OCI-LY7 (cell line): ENCODE data around the gene ELAVL4. TPM values are rescaled to one million over a fixed set of nuclear protein-coding genes. Genes with fewer than 3 reads are reported as not detected.

Experiments used
- BruUV-seq: library from RNA; stranded (reverse); fragments of 400-500 nt; replicated peaks from 2 replicates; lab custom pipeline; 2021; lab: Mats Ljungman, UMichigan
- CTCF ChIA-PET: fragments of 300-600 bp; sonication (Branson Sonifier 250); formaldehyde crosslinking; loops from one replicate; lab custom pipeline; 2022; ENCODE audit warnings: antibody characterized with exemption; ENCODE audit not compliant: unreplicated experiment; lab: Charles Lee
- POLR2A ChIA-PET: fragments of 300-600 bp; sonication (Branson Sonifier 250); formaldehyde crosslinking; loops from one replicate; lab custom pipeline; 2022; ENCODE audit warnings: antibody characterized with exemption; lab: Charles Lee
- DNase-seq: peaks from one replicate; pipeline ENCODE4 v3.0.0-alpha.2; 2015; ENCODE audit warnings: low spot score
- H2AFZ ChIP-seq: fragments of 200-600 bp; sonication (generic), shearing (Covaris generic); 2 replicates; pipeline ENCODE4 v1.6.1; 2014; ENCODE audit warnings: mild to moderate bottlenecking, antibody characterized with exemption, low read length, moderate library complexity
- H3K27ac ChIP-seq: fragments of 200-600 bp; sonication (generic); 2 replicates; pipeline ENCODE4 v1.5.1; 2014; ENCODE audit warnings: mixed run types, low read depth, mild to moderate bottlenecking, moderate library complexity, low read length, inconsistent platforms; ENCODE audit not compliant: poor library complexity, severe bottlenecking
- H3K36me3 ChIP-seq: fragments of 200-600 bp; sonication (generic); 2 replicates; pipeline ENCODE4 v1.6.1; 2014; ENCODE audit warnings: mild to moderate bottlenecking, antibody characterized with exemption, low read length, moderate library complexity, mixed read lengths; ENCODE audit not compliant: insufficient read depth
- H3K4me1 ChIP-seq: fragments of 200-600 bp; sonication (generic); 2 replicates; pipeline ENCODE4 v1.5.1; 2014; ENCODE audit warnings: mild to moderate bottlenecking, low read length; ENCODE audit not compliant: insufficient read depth, poor library complexity, severe bottlenecking
- H3K4me2 ChIP-seq: fragments of 200-600 bp; sonication (generic); 2 replicates; pipeline ENCODE4 v1.6.1; 2014; ENCODE audit warnings: mild to moderate bottlenecking, low read length
- H3K4me3 ChIP-seq: fragments of 200-600 bp; sonication (generic); 2 replicates; pipeline ENCODE4 v1.5.1; 2014; ENCODE audit warnings: mild to moderate bottlenecking, low read depth, low read length; ENCODE audit not compliant: poor library complexity, severe bottlenecking
- H3K79me2 ChIP-seq: fragments of 200-600 bp; sonication (generic); 2 replicates; pipeline ENCODE4 v1.6.1; 2016; ENCODE audit warnings: low read depth, mild to moderate bottlenecking, low read length, moderate library complexity, mixed read lengths; ENCODE audit not compliant: insufficient read depth
- H3K9me2 ChIP-seq: fragments of 200-600 bp; sonication (generic); 2 replicates; pipeline ENCODE4 v1.6.1; 2016; ENCODE audit warnings: mild to moderate bottlenecking, low read length, mixed read lengths; ENCODE audit not compliant: insufficient read depth
- H3K9me3 ChIP-seq: fragments of 200-600 bp; sonication (generic); 2 replicates; pipeline ENCODE4 v1.6.1; 2014; ENCODE audit warnings: mild to moderate bottlenecking, mixed run types, low read length, mixed read lengths
- H4K20me1 ChIP-seq: fragments of 200-600 bp; sonication (generic); 2 replicates; pipeline ENCODE4 v1.6.1; 2014; ENCODE audit warnings: mild to moderate bottlenecking, antibody characterized with exemption, low read length, moderate library complexity, mixed read lengths; ENCODE audit not compliant: insufficient read depth
- CTCF ChIP-seq: fragments of 200-600 bp; sonication (generic); conservative IDR thresholded peaks from 2 replicates; pipeline ENCODE4 v1.5.1; 2014; ENCODE audit warnings: mild to moderate bottlenecking, antibody characterized with exemption, low read length, moderate library complexity, mixed read lengths
- EZH2phosphoT487 ChIP-seq: fragments of 200-600 bp; sonication (generic); IDR thresholded peaks from 2 replicates; pipeline ENCODE4 v1.6.1; 2018; ENCODE audit warnings: low read depth, borderline replicate concordance, mild to moderate bottlenecking, mixed run types, antibody characterized with exemption, low read length, moderate library complexity, mixed read lengths
- intact Hi-C: fragments of 100-400 bp; cut with micrococcal nuclease; formaldehyde crosslinking; loops from one replicate; pipeline ENCODE4 v1.10.0; 2022; ENCODE audit not compliant: unreplicated experiment
- total RNA-seq, 2 experiments: library from RNA; depleted of rRNA in 1 of 2; stranded (reverse); fragments of >200 nt in 1 of 2; shearing (Covaris generic) in 1 of 2; gene quantifications; 2 replicates each; pipeline ENCODE4 v1.2.3, GENCODE V29; 2014 to 2022

The ELAVL4 gene
- total RNA-seq, 2 experiments from 2014 or later, result not detected

- intact Hi-C loops, result no loop called here
- CTCF ChIA-PET, result no interaction called here
- no peaks in the 10 kb centered on the region for H3K4me1 ChIP-seq
- H2AFZ ChIP-seq, result no peak overlapping the region
- no peaks in the 10 kb centered on the region for H3K9me2 ChIP-seq
- POLR2A ChIA-PET, result no interaction called here
- H3K9me3 ChIP-seq, result no peaks in the 10 kb centered on the region
- no peaks in the 10 kb centered on the region for H4K20me1 ChIP-seq
- no peaks in the 10 kb centered on the region for H3K79me2 ChIP-seq
- H3K27ac ChIP-seq, result no peak overlapping the region
- no peak for DNase-seq
- no peaks in the 10 kb centered on the region for H3K36me3 ChIP-seq
- no peak for TF ChIP-seq CTCF
- TF ChIP-seq EZH2phosphoT487, result no peak
- BruUV-seq, result no TSS peak
- H3K4me3 ChIP-seq, result no peak overlapping the region
- no peak overlapping the region for H3K4me2 ChIP-seq
Measured at GRCh38 chr1:50084389-50084788, 24.3 kb upstream of the ELAVL4 start.

GRCh38 chr1:50091068-50091467, 17.7 kb upstream of the ELAVL4 start:
- intact Hi-C loops, result no loop called here
- H3K36me3 ChIP-seq, result no peaks in the 10 kb centered on the region
- H3K4me1 ChIP-seq, result no peaks in the 10 kb centered on the region
- H2AFZ ChIP-seq, result no peak overlapping the region
- BruUV-seq, result no TSS peak
- no peaks in the 10 kb centered on the region for H4K20me1 ChIP-seq
- H3K27ac ChIP-seq, result no peak overlapping the region
- no peak overlapping the region for H3K4me3 ChIP-seq
- no peak for DNase-seq
- H3K79me2 ChIP-seq, result no peaks in the 10 kb centered on the region
- no peaks in the 10 kb centered on the region for H3K9me3 ChIP-seq
- ChIA-PET CTCF (no interaction called here), POLR2A (interaction anchor here (0.5 to 1.1 kb wide), 3 partner anchors 16 to 1567 kb away, joined by 3 to 5 read pairs (median 3); no protein-coding TSS in a partner anchor)
- no peak overlapping the region for H3K4me2 ChIP-seq
- TF ChIP-seq EZH2phosphoT487 (no peak), CTCF (no peak)
- no peaks in the 10 kb centered on the region for H3K9me2 ChIP-seq

- H3K9me2 ChIP-seq, result no peaks in the 10 kb centered on the region
- BruUV-seq, result no TSS peak
- H3K36me3 ChIP-seq, result no peaks in the 10 kb centered on the region
- H3K79me2 ChIP-seq, result no peaks in the 10 kb centered on the region
- ChIA-PET CTCF (no interaction called here), POLR2A (no interaction called here)
- TF ChIP-seq EZH2phosphoT487 (no peak), CTCF (no peak)
- no peak overlapping the region for H2AFZ ChIP-seq
- H4K20me1 ChIP-seq, result no peaks in the 10 kb centered on the region
- H3K9me3 ChIP-seq, result no peaks in the 10 kb centered on the region
- no peak overlapping the region for H3K4me2 ChIP-seq
- H3K4me1 ChIP-seq, result no peaks in the 10 kb centered on the region
- H3K27ac ChIP-seq, result no peak overlapping the region
- H3K4me3 ChIP-seq, result no peak overlapping the region
- DNase-seq, result no peak
- intact Hi-C loops, result no loop called here
Measured at GRCh38 chr1:50095716-50096115, 13.0 kb upstream of the ELAVL4 start.
